GM10248 (cell line): ENCODE measurements around the gene ZNF487.
"Not testable (repeated sequence)": the region's sequence is repeated elsewhere in the genome, so short reads cannot be mapped to it uniquely, and the experiment has no call there.

Source experiments
- CTCF ChIA-PET: fragments of 300-600 bp; sonication (Branson Sonifier 250); formaldehyde crosslinking; extraction: SDS; loops from one replicate; lab custom pipeline; 2021; ENCODE audit warnings: antibody characterized with exemption; lab: Yijun Ruan, JAX
- POLR2A ChIA-PET: fragments of 350-650 bp; sonication (Branson Sonifier 250); formaldehyde crosslinking; extraction: SDS; loops from one replicate; lab custom pipeline; 2020; ENCODE audit warnings: antibody characterized with exemption; lab: Yijun Ruan, JAX
- DNase-seq: peaks from one replicate; pipeline ENCODE4 v3.0.0; 2012; ENCODE audit errors: extremely low spot score
- TF ChIP-seq, protein P1 (sequence below): IDR thresholded peaks from 2 replicates; pipeline ENCODE4 v1.5.1; 2012; ENCODE audit warnings: mild to moderate bottlenecking, low read depth; ENCODE audit errors: extremely low read depth, missing control alignments, control extremely low read depth

ZNF487 gene

GRCh38 chr10:43458227-43458626 is 21.3 kb downstream of the ZNF487 start:
- ChIA-PET POLR2A (interaction anchor here (0.6 kb wide), 1 partner anchor 87 kb away, joined by 11 read pairs; no protein-coding TSS in a partner anchor), CTCF (interaction anchor here (0.8 to 6.1 kb wide), 7 partner anchors 10 to 253 kb away, joined by 3 to 45 read pairs (median 4); no protein-coding TSS in a partner anchor)
- TF ChIP-seq, protein P1, sequence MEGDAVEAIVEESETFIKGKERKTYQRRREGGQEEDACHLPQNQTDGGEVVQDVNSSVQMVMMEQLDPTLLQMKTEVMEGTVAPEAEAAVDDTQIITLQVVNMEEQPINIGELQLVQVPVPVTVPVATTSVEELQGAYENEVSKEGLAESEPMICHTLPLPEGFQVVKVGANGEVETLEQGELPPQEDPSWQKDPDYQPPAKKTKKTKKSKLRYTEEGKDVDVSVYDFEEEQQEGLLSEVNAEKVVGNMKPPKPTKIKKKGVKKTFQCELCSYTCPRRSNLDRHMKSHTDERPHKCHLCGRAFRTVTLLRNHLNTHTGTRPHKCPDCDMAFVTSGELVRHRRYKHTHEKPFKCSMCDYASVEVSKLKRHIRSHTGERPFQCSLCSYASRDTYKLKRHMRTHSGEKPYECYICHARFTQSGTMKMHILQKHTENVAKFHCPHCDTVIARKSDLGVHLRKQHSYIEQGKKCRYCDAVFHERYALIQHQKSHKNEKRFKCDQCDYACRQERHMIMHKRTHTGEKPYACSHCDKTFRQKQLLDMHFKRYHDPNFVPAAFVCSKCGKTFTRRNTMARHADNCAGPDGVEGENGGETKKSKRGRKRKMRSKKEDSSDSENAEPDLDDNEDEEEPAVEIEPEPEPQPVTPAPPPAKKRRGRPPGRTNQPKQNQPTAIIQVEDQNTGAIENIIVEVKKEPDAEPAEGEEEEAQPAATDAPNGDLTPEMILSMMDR = no peak
- DNase-seq = no peak

DNA sequence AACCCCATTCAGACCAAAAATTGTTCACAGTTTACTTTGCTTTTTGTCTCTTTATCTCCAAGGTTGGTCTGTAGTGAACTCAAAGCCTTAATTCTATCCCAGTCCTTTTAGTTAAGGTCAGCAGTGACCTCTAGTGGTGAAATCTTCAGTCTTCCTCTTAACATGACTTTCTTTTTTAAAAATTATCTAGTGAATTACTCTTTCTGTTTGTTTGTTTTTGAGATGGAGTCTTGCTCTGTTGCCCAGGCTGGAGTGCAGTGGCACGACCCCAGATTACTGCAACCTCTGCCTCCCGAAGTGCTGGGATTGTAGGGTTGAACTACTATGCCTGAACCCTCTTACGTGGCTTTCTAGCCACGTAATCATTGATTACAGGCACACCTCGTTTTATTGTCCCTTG is 25.0 kb downstream of the ZNF487 start:
- DNase-seq = peak; percentile 65
- TF ChIP-seq, protein P1 = peak; percentile 55
- CTCF ChIA-PET = interaction anchor here (0.7 to 6.1 kb wide), 7 partner anchors 84 to 340 kb away, joined by 3 to 45 read pairs (median 4); no protein-coding TSS in a partner anchor
- POLR2A ChIA-PET = no interaction called here

- DNase-seq, CTCF ChIA-PET, POLR2A ChIA-PET: not testable (repeated sequence)
Measured at GRCh38 chr10:43465086-43465735, 28.3 kb downstream of the ZNF487 start.

GRCh38 chr10:43465736-43466120 is 28.8 kb downstream of the ZNF487 start:
- DNase-seq, POLR2A ChIA-PET, CTCF ChIA-PET: not testable (repeated sequence)

DNA sequence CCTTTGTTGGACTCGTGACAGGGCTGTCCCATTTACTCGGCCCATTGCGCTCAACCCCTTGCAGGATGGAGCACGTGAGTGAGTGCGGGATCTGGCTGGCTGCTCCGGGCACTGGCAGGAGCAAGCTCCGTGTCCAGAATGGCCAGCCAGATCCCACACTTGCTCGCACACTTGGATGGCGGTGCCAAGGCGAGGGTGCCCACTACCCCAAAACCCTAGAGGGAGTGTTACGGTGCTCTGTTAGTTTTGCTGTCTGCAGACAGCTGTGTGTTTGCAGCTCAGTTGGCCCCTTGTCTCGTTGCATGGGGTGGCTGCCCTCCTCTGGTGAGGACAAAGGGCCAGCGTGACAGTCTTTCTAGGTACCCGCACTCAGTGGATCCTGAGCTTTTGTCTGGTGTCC is 34.2 kb downstream of the ZNF487 start:
- ChIA-PET CTCF (interaction anchor here (1.9 kb wide), 1 partner anchor 14 kb away, joined by 6 read pairs; no protein-coding TSS in a partner anchor), POLR2A (no interaction called here)
- DNase-seq = no peak
- TF ChIP-seq, protein P1 = no peak

- ChIA-PET CTCF (interaction anchor here (1.9 kb wide), 1 partner anchor 15 kb away, joined by 6 read pairs; no protein-coding TSS in a partner anchor), POLR2A (no interaction called here)
- no peak for DNase-seq
- TF ChIP-seq, protein P1 = no peak
Measured at GRCh38 chr10:43471935-43472720, 35.2 kb downstream of the ZNF487 start.

GRCh38 chr10:43479275-43479674 is 42.4 kb downstream of the ZNF487 start:
- POLR2A ChIA-PET = no interaction called here
- no peak for DNase-seq
- TF ChIP-seq, protein P1 = no peak
- CTCF ChIA-PET = no interaction called here
